OCI-LY7 (cell line): ENCODE measurements around the gene MECR.

Experiments used
- EZH2phosphoT487 ChIP-seq: fragments of 200-600 bp; sonication (generic); IDR thresholded peaks from 2 replicates; pipeline ENCODE4 v1.6.1; 2018; ENCODE audit warnings: low read depth, borderline replicate concordance, mild to moderate bottlenecking, mixed run types, antibody characterized with exemption, low read length, moderate library complexity, mixed read lengths
- TF ChIP-seq, protein P1 (sequence below): fragments of 200-600 bp; sonication (generic); conservative IDR thresholded peaks from 2 replicates; pipeline ENCODE4 v1.5.1; 2014; ENCODE audit warnings: mild to moderate bottlenecking, antibody characterized with exemption, low read length, moderate library complexity, mixed read lengths

DNA sequence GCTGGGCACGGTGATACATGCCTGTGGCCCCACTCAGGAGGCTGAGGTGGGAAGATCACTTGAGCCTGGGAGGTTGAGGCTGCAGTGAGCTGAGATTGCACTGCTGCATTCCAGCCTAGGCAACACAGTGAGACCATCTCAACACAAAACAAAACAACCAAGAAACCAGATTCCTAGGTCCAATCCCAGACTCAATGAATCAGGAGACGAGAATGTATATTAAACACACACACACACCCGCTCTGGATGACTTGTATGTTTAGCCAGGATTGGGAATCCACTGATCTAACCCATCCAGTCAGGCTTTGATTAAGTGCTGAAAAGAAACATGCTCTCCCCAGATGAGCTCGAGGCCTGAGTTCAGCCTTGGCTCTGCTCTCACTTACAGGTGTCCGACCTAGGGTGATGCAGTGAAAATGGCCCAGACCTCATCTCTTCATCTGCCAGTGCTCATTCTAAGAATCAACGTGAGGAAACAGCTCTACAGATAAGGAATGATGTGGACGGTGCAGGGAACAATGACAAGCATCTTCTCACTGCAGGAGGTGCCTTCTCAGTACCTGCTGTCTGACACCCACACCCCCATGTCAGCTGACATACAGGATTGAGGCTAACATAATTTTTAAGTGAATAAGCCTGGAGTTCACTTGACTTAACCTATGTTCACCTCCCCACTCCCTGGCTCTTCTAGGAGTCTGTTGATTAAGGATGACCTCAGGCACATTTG is 33.7 kb downstream of the MECR start:
- TF ChIP-seq, protein P1, sequence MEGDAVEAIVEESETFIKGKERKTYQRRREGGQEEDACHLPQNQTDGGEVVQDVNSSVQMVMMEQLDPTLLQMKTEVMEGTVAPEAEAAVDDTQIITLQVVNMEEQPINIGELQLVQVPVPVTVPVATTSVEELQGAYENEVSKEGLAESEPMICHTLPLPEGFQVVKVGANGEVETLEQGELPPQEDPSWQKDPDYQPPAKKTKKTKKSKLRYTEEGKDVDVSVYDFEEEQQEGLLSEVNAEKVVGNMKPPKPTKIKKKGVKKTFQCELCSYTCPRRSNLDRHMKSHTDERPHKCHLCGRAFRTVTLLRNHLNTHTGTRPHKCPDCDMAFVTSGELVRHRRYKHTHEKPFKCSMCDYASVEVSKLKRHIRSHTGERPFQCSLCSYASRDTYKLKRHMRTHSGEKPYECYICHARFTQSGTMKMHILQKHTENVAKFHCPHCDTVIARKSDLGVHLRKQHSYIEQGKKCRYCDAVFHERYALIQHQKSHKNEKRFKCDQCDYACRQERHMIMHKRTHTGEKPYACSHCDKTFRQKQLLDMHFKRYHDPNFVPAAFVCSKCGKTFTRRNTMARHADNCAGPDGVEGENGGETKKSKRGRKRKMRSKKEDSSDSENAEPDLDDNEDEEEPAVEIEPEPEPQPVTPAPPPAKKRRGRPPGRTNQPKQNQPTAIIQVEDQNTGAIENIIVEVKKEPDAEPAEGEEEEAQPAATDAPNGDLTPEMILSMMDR, result no peak
- TF ChIP-seq EZH2phosphoT487, result no peak
